AG04450 (cell line): ENCODE results near the gene GLIS1. TPM values are rescaled to one million over a fixed set of nuclear protein-coding genes. Genes with fewer than 3 reads are reported as not detected.

Experiments
- CTCF ChIA-PET: fragments of 300-600, 350-600 bp; formaldehyde crosslinking; extraction: SDS; loops from one replicate; lab custom pipeline; 2022; ENCODE audit warnings: antibody characterized with exemption, inconsistent platforms; lab: Charles Lee
- POLR2A ChIA-PET: fragments of 350-600 bp; formaldehyde crosslinking; extraction: SDS; loops from one replicate; lab custom pipeline; 2021; ENCODE audit warnings: antibody characterized with exemption, inconsistent platforms; lab: Yijun Ruan, JAX
- DNase-seq: peaks from one replicate; pipeline ENCODE4 v3.0.0-alpha.2; 2011; ENCODE audit warnings: low read depth, low spot score
- H3K27ac ChIP-seq: one replicate; pipeline ENCODE4 v1.5.1; 2012; ENCODE audit warnings: low read depth, low read length, control low read depth
- H3K27me3 ChIP-seq: one replicate; pipeline ENCODE4 v1.6.0; 2012; ENCODE audit warnings: low read length; ENCODE audit not compliant: control insufficient read depth, insufficient read depth
- H3K4me3 ChIP-seq: 2 replicates; pipeline ENCODE4 v1.5.1; 2011; ENCODE audit warnings: mild to moderate bottlenecking, low read depth, low read length, control low read depth
- H3K9me3 ChIP-seq: 2 replicates; pipeline ENCODE4 v1.5.1; 2012; ENCODE audit warnings: low read length; ENCODE audit not compliant: control insufficient read depth, insufficient read depth
- CTCF ChIP-seq: IDR thresholded peaks from 2 replicates; pipeline ENCODE4 v1.5.1; 2011; ENCODE audit warnings: low read depth, low read length, control low read depth, inconsistent platforms
- polyA plus RNA-seq: library from polyadenylated mRNA; depleted of rRNA; stranded (reverse); fragments of >200 nt; gene quantifications from 2 replicates; pipeline ENCODE4 v1.2.3, GENCODE V29; 2011

The GLIS1 gene
- polyA plus RNA-seq, 1 experiment, result 0.77 TPM

- no peak overlapping the region for H3K27ac ChIP-seq
- no peak overlapping the region for H3K4me3 ChIP-seq
- no peak for TF ChIP-seq CTCF
- no peaks in the 10 kb centered on the region for H3K9me3 ChIP-seq
- no peaks in the 10 kb centered on the region for H3K27me3 ChIP-seq
- POLR2A ChIA-PET, result interaction anchor here (1.1 kb wide), 1 partner anchor 62 kb away, joined by 3 read pairs; no protein-coding TSS in a partner anchor
- DNase-seq, result no peak
- CTCF ChIA-PET, result no interaction called here
These were observed 156.5 kb downstream of the GLIS1 start for GRCh38 chr1:53582211-53583020.

- Histone ChIP-seq H3K9me3 (no peaks in the 10 kb centered on the region), H3K4me3 (no peak overlapping the region), H3K27ac (no peak overlapping the region), H3K27me3 (no peaks in the 10 kb centered on the region)
- TF ChIP-seq CTCF, result no peak
- CTCF ChIA-PET, result interaction anchor here (1.8 kb wide), 1 partner anchor 10 kb away, joined by 4 read pairs; no protein-coding TSS in a partner anchor
- POLR2A ChIA-PET, result no interaction called here
- no peak for DNase-seq
These were observed 157.5 kb downstream of the GLIS1 start for GRCh38 chr1:53581476-53581875.

- POLR2A ChIA-PET, result no interaction called here
- CTCF ChIA-PET, result interaction anchor here (1.8 kb wide), 1 partner anchor 9 kb away, joined by 4 read pairs; no protein-coding TSS in a partner anchor
- H3K27ac ChIP-seq, result no peak overlapping the region
- TF ChIP-seq CTCF, result no peak
- DNase-seq, result no peak
- H3K9me3 ChIP-seq, result no peaks in the 10 kb centered on the region
- H3K27me3 ChIP-seq, result no peaks in the 10 kb centered on the region
- H3K4me3 ChIP-seq, result no peak overlapping the region
These were observed 158.1 kb downstream of the GLIS1 start for GRCh38 chr1:53580739-53581475.

- TF ChIP-seq CTCF, result no peak
- CTCF ChIA-PET, result interaction anchor here (1.8 kb wide), 1 partner anchor 8 kb away, joined by 4 read pairs; no protein-coding TSS in a partner anchor
- Histone ChIP-seq H3K27me3 (no peaks in the 10 kb centered on the region), H3K4me3 (no peak overlapping the region), H3K27ac (no peak overlapping the region), H3K9me3 (no peaks in the 10 kb centered on the region)
- DNase-seq, result no peak
- POLR2A ChIA-PET, result no interaction called here
These were observed 159.0 kb downstream of the GLIS1 start for GRCh38 chr1:53580009-53580400.
